A673 (cell line): ENCODE measurements around the gene NFATC1. TPM values are rescaled to one million over a fixed set of nuclear protein-coding genes. Genes with fewer than 3 reads are reported as not detected.

Experiments
- BruUV-seq: library from RNA; stranded (reverse); fragments of 400-500 nt; replicated peaks from 2 replicates; lab custom pipeline; 2021; lab: Mats Ljungman, UMichigan
- CTCF ChIA-PET: fragments of 300-600 bp; sonication (Branson Sonifier 250); formaldehyde crosslinking; loops from one replicate; lab custom pipeline; 2022; ENCODE audit warnings: antibody characterized with exemption; lab: Charles Lee
- POLR2A ChIA-PET: fragments of 300-600 bp; sonication (Branson Sonifier 250); formaldehyde crosslinking; loops from one replicate; lab custom pipeline; 2022; ENCODE audit warnings: antibody characterized with exemption; ENCODE audit not compliant: low non-redundant PET; lab: Charles Lee
- DNase-seq: peaks from one replicate; pipeline ENCODE4 v3.0.0-alpha.2; 2015; ENCODE audit warnings: low spot score
- H3K27ac ChIP-seq: fragments of 200-600 bp; sonication (generic); 2 replicates; pipeline ENCODE4 v1.5.1; 2016; ENCODE audit warnings: mixed run types, low read depth, mild to moderate bottlenecking, mixed read lengths, antibody characterized with exemption, low read length; ENCODE audit not compliant: poor library complexity, severe bottlenecking
- H3K27me3 ChIP-seq: fragments of 200-600 bp; sonication (generic); replicated peaks from 2 replicates; pipeline ENCODE4 v1.6.1; 2017; ENCODE audit warnings: mixed run types, low read depth, mild to moderate bottlenecking, mixed read lengths, antibody characterized with exemption, low read length; ENCODE audit not compliant: insufficient read depth, poor library complexity
- H3K36me3 ChIP-seq: fragments of 200-600 bp; sonication (generic); 2 replicates; pipeline ENCODE4 v1.6.1; 2016; ENCODE audit warnings: mixed run types, mild to moderate bottlenecking, mixed read lengths, antibody characterized with exemption, low read length; ENCODE audit not compliant: insufficient read depth, poor library complexity, severe bottlenecking
- H3K4me1 ChIP-seq: fragments of 200-600 bp; sonication (generic); 2 replicates; pipeline ENCODE4 v1.6.1; 2017; ENCODE audit warnings: mixed run types, mild to moderate bottlenecking, mixed read lengths, antibody characterized with exemption, low read length; ENCODE audit not compliant: insufficient read depth, poor library complexity, severe bottlenecking
- H3K4me3 ChIP-seq: fragments of 200-600 bp; sonication (generic); 2 replicates; pipeline ENCODE4 v1.5.1; 2016; ENCODE audit warnings: low read depth, mixed run types, mild to moderate bottlenecking, mixed read lengths, low read length; ENCODE audit not compliant: poor library complexity, severe bottlenecking
- H3K9me3 ChIP-seq: fragments of 200-600 bp; sonication (generic); 2 replicates; pipeline ENCODE4 v1.6.1; 2016; ENCODE audit warnings: mixed run types, low read depth, mild to moderate bottlenecking, mixed read lengths, antibody characterized with exemption, low read length; ENCODE audit not compliant: poor library complexity, severe bottlenecking
- EZH2 ChIP-seq: fragments of 200-600 bp; sonication (generic); IDR thresholded peaks from 2 replicates; pipeline ENCODE4 v1.6.1; 2017; ENCODE audit warnings: borderline replicate concordance, low read depth, mild to moderate bottlenecking, mixed read lengths, antibody characterized with exemption, low read length; ENCODE audit not compliant: poor library complexity, severe bottlenecking
- intact Hi-C: fragments of 100-400 bp; cut with micrococcal nuclease; formaldehyde crosslinking; loops from one replicate; pipeline ENCODE4 v1.10.0; 2022; ENCODE audit not compliant: unreplicated experiment
- total RNA-seq: library from RNA; stranded (reverse); gene quantifications from 2 replicates; pipeline ENCODE4 v1.2.3, GENCODE V29; 2021
- TF ChIP-seq, protein P1 (sequence below): fragments of 300-800, 200-600 bp; sonication (generic); conservative IDR thresholded peaks from 2 replicates; pipeline ENCODE4 v1.5.1; 2017; ENCODE audit warnings: low read depth, mild to moderate bottlenecking, antibody characterized with exemption, low read length, moderate library complexity, mixed read lengths

Gene NFATC1
- total RNA-seq, 1 experiment from 2014 or later, result 10.4 TPM

DNA sequence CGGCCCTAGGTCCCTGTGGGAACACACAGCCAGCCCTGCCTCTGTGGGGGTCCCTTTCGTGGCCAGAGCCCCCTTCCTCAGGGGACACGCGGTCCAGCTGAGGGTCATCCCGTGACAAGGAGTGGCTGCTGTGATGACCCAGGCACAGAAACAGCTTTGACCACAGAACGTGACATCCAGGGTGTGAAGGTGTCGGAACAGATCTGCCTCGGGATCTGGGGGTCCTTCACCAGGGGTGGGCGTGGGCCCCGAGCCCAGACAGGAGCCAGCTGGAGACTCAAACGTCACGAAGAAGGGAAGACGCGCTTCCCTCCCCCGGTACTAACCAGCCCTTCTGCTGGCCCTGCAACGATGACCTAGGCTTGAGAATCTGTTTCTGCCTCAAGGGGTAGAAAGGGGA lies 75.9 kb downstream of the NFATC1 start:
- TF ChIP-seq EZH2, result no peak
- TF ChIP-seq, protein P1, sequence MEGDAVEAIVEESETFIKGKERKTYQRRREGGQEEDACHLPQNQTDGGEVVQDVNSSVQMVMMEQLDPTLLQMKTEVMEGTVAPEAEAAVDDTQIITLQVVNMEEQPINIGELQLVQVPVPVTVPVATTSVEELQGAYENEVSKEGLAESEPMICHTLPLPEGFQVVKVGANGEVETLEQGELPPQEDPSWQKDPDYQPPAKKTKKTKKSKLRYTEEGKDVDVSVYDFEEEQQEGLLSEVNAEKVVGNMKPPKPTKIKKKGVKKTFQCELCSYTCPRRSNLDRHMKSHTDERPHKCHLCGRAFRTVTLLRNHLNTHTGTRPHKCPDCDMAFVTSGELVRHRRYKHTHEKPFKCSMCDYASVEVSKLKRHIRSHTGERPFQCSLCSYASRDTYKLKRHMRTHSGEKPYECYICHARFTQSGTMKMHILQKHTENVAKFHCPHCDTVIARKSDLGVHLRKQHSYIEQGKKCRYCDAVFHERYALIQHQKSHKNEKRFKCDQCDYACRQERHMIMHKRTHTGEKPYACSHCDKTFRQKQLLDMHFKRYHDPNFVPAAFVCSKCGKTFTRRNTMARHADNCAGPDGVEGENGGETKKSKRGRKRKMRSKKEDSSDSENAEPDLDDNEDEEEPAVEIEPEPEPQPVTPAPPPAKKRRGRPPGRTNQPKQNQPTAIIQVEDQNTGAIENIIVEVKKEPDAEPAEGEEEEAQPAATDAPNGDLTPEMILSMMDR, result no peak
- no peak overlapping the region for H3K27ac ChIP-seq
- H3K4me1 ChIP-seq, result peaks cover 13% of the 10 kb centered on the region
- DNase-seq, result no peak
- H3K36me3 ChIP-seq, result no peaks in the 10 kb centered on the region
- intact Hi-C loops, result no loop called here
- CTCF ChIA-PET, result no interaction called here
- H3K9me3 ChIP-seq, result no peaks in the 10 kb centered on the region
- POLR2A ChIA-PET, result no interaction called here
- H3K27me3 ChIP-seq, result no peaks in the 10 kb centered on the region
- no peak overlapping the region for H3K4me3 ChIP-seq
- BruUV-seq, result no TSS peak

DNA sequence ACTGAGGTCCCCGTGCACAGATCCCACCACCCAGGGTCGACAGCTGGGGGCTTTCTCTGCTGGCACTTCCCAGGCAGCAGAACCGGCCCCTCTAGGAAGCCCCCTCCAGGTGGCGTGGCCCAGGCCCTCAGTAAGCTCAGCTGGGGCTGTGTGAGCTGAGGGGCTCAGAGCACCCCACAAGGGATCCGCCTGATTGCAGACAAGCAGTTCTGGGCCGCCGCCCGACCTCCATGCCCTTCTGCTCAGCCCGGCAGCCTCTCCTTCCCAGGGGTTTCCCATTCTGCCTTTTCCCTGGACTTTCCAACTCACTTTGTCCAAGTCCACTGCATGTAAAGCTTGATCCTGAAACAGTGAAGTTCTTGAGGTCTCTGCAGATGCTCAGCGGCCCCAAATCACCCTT lies 76.4 kb downstream of the NFATC1 start:
- intact Hi-C loops, result no loop called here
- CTCF ChIA-PET, result no interaction called here

DNA sequence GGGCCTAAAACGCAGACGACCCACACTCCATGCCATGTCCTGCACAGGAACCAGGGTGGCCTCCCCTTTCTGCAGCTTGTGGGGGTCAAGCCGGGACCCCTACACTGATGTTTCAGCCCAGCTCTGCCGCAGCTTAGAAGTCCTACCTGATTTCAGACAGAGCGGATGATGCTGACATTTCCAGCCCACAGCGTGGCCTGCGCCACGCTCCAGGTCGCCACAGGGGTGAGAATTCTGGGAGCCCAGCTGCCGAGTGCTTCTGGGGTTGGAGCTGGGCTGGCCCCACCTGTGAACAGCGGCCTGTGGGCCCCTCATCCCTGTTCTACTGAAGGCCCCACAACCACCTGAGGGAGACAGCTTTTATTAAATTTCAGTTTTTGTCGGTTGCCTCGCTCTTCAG lies 77.2 kb downstream of the NFATC1 start:
- H3K36me3 ChIP-seq, result no peaks in the 10 kb centered on the region
- TF ChIP-seq, protein P1, result no peak
- no peak for TF ChIP-seq EZH2
- H3K27me3 ChIP-seq, result no peaks in the 10 kb centered on the region
- H3K9me3 ChIP-seq, result no peaks in the 10 kb centered on the region
- H3K4me3 ChIP-seq, result no peak overlapping the region
- POLR2A ChIA-PET, result no interaction called here
- DNase-seq, result no peak
- intact Hi-C loops, result no loop called here
- peaks cover 11% of the 10 kb centered on the region for H3K4me1 ChIP-seq
- no TSS peak for BruUV-seq
- H3K27ac ChIP-seq, result no peak overlapping the region
- CTCF ChIA-PET, result no interaction called here

More for the DNA sequence above, 76.4 kb downstream of the NFATC1 start:
- POLR2A ChIA-PET, result no interaction called here
- H3K27me3 ChIP-seq, result no peaks in the 10 kb centered on the region
- no TSS peak for BruUV-seq
- H3K4me1 ChIP-seq, result peaks cover 13% of the 10 kb centered on the region
- H3K4me3 ChIP-seq, result no peak overlapping the region
- TF ChIP-seq, protein P1, result no peak
- no peak for TF ChIP-seq EZH2
- H3K9me3 ChIP-seq, result no peaks in the 10 kb centered on the region
- no peaks in the 10 kb centered on the region for H3K36me3 ChIP-seq
- H3K27ac ChIP-seq, result no peak overlapping the region
- DNase-seq, result no peak
